A172 (cell line): Measurements from ENCODE around the gene GSX1. TPM values are rescaled to one million over a fixed set of nuclear protein-coding genes. Genes with fewer than 3 reads are reported as not detected.
"Not testable (repeated sequence)": the region's sequence is repeated elsewhere in the genome, so short reads cannot be mapped to it uniquely, and the experiment has no call there.

ENCODE experiments used
- DNase-seq: peaks from one replicate; pipeline ENCODE4 v3.0.0-alpha.2; 2015; ENCODE audit warnings: low spot score
- total RNA-seq: library from RNA; depleted of rRNA; stranded (reverse); fragments of >200 nt; shearing (Covaris generic); gene quantifications from 2 replicates; pipeline ENCODE4 v1.2.3, GENCODE V29; 2014; rRNA removed

The GSX1 gene
- total RNA-seq: not detected in 2 replicates

DNA sequence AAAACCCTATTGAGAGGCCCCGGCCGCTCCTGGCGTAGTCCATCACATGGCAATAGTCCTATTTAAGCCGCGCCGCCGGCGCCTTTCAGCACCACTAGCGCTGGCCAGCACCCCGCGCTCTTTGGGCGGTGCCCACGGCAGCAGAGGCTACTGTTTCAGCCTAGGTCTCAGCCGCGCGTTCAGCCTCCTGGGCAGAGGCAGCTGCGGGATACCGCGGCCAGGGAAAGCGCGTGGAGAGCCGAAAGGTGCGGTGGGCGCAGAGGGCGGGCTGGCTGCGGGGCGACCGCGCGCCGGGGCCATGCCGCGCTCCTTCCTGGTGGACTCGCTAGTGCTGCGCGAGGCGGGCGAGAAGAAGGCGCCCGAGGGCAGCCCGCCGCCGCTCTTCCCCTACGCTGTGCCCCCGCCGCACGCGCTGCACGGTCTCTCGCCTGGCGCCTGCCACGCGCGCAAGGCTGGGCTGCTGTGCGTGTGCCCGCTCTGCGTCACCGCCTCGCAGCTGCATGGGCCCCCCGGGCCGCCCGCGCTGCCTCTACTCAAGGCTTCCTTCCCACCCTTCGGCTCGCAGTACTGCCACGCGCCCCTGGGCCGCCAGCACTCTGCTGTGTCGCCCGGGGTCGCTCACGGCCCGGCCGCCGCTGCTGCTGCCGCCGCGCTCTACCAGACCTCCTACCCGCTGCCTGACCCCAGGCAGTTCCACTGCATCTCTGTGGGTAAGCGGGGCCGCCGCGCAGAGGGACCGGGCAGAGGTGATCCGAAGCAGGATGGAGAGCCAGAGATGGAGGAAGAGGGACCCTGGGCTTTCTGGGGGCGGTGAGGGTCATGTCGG is at the start of gene GSX1:
Gene GSX1 (plus strand): TSS at position 91 of the 826 bp plus-strand sequence. CDS start 208 bp downstream, at position 299.
- DNase-seq: peak; percentile 35

- DNase-seq: no peak
Measured at GRCh38 chr13:27744801-27745200, 47.5 kb upstream of the GSX1 start.

- DNase-seq: no peak
Measured at GRCh38 chr13:27745301-27745700, 47.0 kb upstream of the GSX1 start.

DNA sequence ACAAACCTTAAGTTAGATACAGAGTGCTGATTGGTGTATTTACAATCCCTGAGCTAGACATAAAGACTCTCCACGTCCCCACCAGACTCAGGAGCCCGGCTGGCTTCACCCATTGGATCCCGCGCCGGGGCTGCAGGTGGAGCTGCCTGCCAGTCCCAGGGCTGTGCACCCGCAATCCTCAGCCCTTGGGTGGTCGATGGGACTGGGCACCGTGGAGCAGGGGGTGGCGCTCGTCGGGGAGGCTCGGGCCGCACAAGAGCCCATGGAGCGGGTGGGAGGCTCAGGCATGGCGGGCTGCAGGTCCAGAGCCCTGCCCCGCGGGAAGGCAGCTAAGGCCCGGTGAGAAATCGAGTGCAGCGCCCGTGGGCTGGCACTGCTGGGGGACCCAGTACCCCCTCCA is 44.1 kb upstream of the GSX1 start:
- DNase-seq: not testable (repeated sequence)

DNA sequence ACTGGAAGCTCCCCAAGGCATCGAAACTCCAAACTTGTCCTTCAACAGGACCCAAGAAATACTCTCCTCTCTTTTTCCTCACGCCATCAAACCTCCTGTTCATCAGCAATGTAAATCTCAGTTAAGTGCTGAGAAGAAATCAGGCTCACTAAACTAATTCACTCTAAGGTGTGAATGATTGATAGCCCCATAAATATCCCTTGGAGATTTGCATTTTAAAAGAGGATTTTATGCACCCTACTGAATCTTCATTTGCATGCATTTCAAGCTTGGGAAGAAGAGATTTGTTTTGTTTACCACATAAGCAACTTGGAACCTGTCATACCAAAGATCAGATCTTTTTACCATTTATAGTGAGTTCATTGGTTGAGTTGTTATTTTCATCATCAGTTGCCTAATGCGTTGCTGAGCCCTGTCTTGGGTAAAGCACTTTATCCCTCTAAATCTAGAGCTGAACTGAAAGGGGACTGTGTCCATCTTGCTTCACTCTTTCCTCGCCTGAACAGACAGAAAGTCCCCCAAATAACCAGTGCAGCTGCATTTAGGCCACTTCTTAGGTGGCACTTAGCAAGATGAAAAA is 40.2 kb upstream of the GSX1 start:
- no peak for DNase-seq

GRCh38 chr13:27765650-27766049 is 26.6 kb upstream of the GSX1 start:
- DNase-seq: no peak

- peak; percentile 16 for DNase-seq
Measured at GRCh38 chr13:27770809-27771208, 21.5 kb upstream of the GSX1 start.

GRCh38 chr13:27772651-27773425 is 19.4 kb upstream of the GSX1 start:
- DNase-seq: no peak

- no peak for DNase-seq
Measured at GRCh38 chr13:27774169-27774568, 18.1 kb upstream of the GSX1 start.

DNA sequence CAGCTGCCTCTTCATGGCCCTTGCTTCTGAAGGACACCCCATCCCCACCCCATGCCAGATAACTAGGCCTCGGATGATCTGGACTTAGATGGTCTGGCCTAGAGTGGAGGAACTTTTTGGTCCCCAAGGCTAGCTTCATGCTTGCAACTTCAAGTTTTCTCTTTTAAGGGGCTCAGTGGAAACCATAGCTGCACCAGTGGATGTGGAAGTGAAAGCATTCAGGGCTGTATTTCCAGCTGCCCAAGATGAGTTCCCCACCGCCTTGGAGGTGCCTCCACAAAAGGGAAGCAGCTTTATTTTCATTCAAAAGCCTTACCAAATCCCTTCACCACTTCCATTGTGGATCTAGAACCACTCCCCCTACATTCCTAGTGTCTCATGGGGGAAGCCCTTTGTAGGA is 17.6 kb upstream of the GSX1 start:
- no peak for DNase-seq

DNA sequence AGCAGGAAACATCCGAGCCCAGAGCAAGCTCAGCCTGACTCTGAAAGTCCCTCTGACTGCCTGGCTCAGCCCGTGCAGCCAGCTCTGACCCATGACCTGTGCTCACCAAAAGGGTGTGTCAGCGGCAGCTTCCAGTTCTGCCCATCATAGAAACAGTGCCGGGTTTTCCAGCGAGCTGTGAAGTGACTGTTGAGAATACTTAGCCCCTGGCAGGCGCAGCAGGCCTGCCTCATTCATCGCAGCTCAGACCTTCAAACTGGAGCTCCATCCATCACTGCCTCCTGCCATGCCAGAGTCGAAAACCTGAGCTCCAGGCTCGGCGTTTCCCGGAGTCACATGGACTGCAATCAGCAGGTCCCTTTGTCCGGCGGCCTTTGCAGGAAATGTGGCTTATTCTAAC is 16.3 kb upstream of the GSX1 start:
- no peak for DNase-seq

GRCh38 chr13:27782151-27782550 is 10.1 kb upstream of the GSX1 start:
- DNase-seq: no peak

DNA sequence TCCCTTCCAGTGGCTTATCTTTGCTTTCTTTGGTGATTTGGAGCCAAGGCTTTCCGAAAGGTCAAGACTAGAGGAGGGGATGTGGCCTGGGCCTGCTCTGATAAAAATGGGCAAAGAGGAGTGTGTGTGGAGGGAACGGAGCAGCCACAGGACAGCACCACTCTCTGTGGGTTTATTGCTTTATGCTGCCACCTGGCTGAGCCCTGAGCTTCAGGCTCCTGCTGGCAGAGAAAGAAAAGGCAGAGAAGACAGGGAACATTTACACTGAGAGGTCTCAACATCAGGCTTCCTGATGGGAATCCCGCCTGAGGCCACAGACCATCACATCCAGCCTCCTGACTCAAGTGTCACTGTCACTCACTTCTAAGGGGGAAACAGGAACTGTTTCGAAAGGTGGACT is 9.2 kb upstream of the GSX1 start:
- DNase-seq: no peak

- DNase-seq: no peak
Measured at GRCh38 chr13:27788271-27788670, 4.0 kb upstream of the GSX1 start.

GRCh38 chr13:27789153-27789494 is 3.2 kb upstream of the GSX1 start:
- no peak for DNase-seq

DNA sequence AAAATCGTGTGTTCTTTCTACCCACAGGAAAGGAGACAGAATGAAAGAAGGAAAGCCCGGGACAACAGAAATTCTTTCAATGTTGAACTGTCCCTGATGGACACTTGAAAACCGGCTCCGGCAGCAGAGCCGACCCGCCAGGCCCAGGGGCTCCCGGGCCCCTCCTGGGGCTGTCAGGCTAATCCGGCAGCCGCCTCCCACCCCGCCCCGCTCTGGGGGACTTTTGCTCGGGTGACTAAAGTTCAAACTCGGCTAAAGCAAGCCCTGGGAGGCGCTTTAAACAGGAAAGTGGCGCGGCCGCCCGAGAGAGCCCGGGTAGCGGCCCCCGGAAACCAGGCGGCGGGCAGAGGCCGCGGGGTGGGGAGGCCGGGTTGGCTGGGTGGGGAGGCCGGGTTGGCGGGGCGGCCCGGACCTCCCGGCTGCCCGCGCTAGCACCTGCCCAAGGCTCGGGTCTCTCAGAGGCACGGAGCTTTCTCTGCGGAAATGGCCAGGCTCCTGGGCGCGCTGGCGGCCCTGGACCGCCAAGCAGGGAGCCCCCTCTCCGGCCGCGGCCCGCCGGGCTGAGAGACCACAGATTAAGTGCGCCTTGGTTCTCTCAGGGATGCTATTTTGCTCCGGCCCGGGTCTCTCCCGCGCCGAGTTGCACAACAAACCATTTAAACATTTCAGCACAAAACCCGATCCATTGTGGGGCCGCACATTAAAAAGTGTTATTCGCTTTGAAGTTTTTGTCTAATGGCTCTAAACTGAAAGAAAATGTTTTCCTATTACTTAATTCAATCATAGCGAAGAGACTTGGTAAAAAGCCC is 2.6 kb upstream of the GSX1 start:
- no peak for DNase-seq

DNA sequence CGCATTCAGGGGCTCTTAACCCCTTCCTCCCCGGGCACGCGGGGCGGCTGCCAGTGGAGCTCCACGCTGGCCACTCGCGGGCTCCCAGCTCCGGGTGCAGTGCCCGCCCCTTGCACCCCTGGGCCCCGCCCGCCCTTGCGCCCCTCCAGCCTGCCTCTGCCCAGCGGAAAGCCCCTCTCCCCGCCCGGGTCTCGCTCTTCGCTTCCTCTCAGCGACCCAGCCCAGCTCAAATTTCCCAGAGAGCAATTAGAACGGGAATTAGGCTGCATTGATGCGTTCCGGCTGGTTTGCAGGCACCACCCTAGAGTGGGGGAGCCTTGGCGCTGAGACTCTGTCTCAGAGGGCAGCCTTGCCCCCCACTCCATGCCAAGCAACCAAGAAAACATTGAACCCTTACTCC is 1.8 kb upstream of the GSX1 start:
- DNase-seq: no peak

GRCh38 chr13:27791146-27791900 is 960 bp upstream of the GSX1 start:
- DNase-seq: no peak

GRCh38 chr13:27791901-27792392 is 336 bp upstream of the GSX1 start:
- no peak for DNase-seq

- no peak for DNase-seq
Measured at GRCh38 chr13:27793507-27794367, 1.5 kb downstream of the GSX1 start.
